Stimulated activated CD4-positive, alpha-beta T cell treated with anti-CD3 and anti-CD28 coated beads, Interleukin-2, amount 100 ng/mL, for 24 hours (primary cell): ENCODE measurements around the gene NFATC4.
"Not testable (repeated sequence)": the region's sequence is repeated elsewhere in the genome, so short reads cannot be mapped to it uniquely, and the experiment has no call there.

Source experiments
- DNase-seq, 2 donors: peaks; one replicate each; pipeline ENCODE4 v3.0.0-alpha.2; 2020

Gene NFATC4

DNA sequence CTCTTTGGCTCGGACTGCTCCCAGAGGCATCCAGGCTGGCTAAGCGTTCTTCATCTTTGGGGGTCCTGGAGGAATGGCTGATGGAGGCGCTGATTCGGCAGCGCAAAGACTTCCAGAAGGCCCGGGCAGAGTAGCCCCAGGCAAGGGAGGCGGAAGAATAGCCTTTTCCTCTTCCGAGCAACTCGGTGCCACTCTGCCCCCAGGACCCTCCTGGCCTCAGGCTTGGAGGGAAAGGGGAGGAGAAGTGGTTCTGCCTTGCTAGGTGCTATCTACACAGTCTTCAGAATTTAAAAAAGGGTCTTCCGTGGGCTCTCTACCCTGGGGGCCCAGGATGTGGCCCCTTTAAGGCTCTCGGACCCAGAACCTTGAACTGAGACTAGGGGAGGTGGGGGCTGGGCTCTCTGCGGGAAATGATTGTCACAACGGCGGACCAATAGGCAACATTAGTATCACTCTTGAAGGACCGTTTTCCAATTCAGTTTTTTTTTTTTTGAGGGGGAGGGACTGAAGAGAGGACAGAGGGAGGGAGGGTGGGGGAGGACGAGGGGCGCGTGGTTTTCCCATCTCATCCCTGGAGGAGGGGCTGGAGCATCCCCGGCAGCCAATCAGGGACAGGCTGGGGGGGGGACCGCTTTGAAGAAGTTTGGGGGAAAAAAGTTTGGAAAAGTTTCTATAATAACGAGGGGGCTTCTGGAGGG lies at the start of gene NFATC4:
Gene NFATC4 (plus strand): TSS at position 671 of the 698 bp plus-strand sequence. CDS start 157 bp downstream, outside the sequence.
- peak in 1 of 2 donors; percentile 27 for DNase-seq

DNA sequence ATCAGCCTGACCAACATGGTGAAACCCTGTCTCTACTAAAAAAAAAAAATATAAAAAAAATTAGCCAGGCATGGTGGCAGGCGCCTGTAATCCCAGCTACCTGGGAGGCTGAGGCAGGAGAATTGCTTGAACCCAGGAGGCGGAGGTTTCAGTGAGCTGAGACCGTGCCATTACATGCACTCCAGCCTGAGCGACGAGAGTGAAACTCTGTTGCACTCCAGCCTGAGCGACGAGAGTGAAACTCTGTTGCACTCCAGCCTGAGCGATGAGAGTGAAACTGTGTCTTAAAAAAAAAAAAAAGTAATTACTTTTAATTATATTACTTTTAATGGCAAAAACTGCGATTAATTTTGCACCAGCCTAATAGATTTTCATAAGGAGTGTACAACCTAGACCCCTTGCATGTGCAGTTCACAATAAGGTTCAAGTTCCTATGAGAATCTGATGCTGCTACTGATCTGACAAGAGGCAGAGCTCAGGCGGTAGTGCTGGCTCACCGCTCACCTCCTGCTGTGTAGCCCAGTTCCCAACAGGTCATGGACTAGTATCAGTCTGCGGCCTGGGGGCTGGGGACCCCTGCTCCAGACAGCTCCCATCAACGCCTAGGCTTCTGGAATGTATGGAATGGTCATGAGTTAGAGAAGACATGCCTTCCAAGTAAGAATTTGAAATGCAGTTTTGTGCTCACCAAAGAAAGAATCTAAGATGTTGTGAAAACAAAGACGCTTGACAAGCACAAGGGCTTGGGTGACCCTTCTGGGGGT lies 46.6 kb upstream of the NFATC4 start:
- DNase-seq, result no peak

DNA sequence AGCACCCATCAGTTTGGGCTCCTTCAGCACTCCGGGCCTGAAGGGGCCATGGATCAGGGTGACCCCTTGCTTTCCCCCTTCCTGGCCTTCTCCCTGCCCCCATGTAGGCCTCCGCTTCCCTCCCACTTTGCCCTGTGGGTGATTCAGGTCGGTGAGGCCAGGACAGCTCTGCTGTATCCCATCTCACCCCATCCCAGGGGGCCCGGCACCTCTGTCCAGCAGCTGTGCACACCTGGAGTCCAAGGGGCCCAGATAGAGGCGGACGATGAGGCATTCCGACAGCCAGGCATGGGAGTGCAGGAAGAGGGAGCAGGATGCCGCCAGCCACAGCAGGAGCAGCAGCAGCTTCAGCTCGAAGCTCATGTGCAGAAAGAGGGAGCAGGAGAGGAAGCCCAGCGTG lies 45.3 kb upstream of the NFATC4 start:
- no peak for DNase-seq

DNA sequence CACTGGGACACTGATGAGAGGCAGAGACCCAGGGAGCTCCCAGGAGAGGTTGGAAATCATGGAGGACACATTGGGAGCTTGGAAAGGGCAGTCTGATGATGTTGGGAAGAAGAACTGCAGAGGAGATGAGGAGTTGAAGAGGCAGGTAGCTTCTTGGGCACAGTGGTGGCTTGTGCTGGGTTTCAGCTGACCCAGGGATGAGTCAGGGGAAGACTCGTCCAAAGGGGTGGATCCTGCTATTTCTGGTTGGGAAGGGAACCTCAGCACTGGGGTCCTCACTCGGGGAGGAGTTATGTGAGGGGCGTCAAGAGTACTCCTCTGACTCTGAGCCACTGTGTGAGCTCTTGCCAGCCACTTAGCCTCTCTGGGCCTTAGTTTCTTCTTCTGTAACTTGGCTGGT lies 44.6 kb upstream of the NFATC4 start:
- no peak for DNase-seq

DNA sequence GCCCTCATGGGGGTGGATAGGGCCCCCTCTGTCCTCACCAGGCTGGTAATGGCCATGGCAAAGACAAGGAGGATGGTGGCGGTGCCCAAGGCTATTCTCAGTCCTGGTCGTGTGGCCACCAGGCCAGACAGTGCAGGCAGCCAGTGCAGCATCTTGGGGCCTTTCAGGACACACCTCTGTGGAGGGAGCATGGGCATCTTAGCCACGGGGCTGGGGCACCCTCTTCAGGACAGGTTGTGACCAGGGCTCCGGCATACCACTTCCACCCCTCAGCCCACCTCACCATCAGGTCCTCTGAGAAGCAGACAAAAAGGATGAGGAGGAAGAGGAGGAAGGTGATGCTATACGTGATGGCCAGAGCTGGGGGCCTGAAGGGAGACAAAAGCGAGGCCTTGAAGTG lies 44.0 kb upstream of the NFATC4 start:
- DNase-seq, result no peak

DNA sequence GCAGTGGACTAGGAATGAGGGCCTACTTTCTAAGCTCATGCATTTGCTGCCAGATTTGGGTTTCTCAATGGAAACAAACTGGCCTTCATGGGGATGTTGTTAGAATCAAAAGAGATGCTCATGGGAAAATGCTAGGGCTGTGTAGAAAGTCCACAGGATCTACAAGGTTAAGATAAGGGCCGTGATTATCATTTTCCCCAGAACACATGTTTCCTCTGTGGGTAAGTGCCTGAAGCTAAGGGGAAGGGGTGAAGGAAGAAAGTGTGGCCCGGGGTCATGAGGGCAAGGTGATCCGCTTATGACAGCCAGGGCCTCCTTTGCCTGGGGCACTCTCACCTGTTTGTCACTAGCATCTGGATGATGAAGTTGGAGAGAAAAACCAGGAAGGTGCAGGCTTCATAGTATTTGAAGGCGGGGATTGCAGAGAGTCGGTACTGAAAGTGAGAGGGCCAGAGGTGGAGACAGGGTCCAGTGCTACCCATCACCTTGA lies 42.9 kb upstream of the NFATC4 start:
- DNase-seq, result no peak

DNA sequence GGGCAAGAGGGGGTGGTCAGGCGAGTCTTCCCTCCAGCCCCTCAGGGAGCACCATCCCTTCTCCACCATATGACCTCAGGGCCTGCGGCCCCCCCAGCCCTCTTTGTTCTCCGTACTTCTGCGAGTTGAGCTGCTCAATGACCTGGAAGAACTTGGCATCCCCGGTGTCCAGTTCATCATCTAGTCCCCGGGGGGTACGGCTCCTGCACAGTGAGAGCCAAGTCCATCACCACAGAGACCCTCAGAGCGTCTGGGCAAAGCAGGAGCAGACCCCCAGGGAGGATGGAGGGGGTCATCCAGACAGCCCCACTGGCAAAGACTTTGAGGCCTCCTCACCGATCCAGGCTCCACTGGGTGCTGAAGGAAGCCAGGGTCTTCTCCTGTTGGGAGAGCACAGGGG lies 42.0 kb upstream of the NFATC4 start:
- DNase-seq, result no peak

DNA sequence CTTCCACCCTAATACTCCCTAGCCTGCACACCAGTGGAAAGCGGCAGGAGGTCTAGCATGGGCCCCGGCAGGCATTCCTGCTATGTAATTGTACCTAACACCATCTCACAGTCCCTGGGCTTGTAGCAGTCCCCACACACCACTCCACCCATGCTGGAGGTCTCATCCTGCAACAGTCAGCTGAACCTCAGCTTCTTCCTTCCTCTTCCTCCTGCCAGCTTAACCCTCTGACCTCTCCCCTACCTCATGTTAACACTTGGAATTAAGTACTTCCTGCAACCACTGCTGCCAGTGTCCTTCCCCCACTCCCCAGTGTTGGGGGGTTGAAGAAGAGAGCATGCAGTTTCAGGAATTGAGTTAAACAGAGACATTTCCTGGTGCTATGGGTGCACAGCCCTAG lies 40.7 kb upstream of the NFATC4 start:
- DNase-seq, result peak in 1 of 2 donors; percentile 14

DNA sequence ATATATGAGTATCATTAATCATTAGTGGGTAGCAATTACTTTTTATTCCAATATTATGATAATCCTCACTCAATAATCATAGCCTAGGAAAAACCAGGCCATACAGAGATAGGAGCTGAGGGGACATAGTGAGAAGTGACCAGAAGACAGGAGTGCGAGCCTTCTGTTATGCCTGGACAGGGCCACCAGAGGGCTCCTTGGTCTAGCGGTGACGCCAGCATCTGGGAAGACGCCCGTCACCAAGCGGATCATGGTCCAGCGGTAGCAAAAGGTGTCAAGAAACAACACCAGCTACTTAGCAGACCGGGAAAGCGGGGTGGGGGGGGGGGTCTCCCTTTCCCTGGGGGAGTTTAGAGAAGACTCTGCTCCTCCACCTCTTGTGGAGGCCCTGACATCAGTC lies 40.1 kb upstream of the NFATC4 start:
- DNase-seq, result not testable (repeated sequence)

DNA sequence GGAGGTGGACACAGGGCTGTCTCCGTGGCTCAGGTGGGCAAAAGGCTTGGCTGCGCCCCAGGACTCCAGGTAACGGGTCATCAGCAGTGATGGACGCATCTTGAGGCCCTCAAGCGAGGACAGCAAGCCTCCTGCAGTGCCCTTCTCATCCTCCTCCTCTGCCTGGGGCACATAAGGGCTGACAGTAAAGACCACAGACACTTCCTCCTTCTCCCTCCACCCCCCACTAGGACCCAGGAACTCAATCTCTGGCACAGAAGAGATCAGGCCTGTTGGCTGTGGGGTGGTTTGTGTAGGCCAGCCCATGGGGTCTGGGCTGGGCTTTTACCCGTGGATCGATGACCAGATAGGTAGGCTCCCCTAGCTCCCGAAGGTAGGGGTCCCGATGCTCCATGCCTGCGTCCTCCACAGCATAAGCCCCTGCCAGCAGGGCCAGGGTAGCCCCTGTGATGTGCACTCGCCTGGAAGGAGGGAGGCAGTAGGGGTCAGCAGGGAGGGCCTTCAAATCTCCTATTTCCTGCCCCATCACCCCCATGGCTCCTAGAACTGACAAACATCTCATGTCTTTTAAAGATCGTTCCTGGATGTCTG lies 38.8 kb upstream of the NFATC4 start:
- peak in 1 of 2 donors; percentile 16 for DNase-seq

DNA sequence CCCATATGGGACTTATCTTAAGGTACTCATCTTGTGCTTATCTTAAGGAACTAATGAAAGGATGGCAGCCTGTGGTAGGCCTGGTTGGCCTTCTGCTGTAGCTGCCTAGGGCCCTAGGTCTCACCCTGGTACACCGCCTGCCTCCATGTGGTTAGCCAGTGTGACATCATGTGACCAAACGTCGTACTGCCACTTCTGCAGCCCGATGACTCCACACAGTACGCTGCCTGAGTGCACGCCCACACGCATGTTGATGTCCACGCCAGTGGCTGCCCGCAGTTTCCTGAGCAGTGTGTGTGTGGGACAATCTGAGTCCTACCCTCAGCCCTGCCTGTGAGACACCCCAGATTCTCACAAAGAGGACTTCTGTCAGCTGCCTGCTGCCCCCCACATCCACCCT lies 38.2 kb upstream of the NFATC4 start:
- peak in 1 of 2 donors; percentile 59 for DNase-seq

DNA sequence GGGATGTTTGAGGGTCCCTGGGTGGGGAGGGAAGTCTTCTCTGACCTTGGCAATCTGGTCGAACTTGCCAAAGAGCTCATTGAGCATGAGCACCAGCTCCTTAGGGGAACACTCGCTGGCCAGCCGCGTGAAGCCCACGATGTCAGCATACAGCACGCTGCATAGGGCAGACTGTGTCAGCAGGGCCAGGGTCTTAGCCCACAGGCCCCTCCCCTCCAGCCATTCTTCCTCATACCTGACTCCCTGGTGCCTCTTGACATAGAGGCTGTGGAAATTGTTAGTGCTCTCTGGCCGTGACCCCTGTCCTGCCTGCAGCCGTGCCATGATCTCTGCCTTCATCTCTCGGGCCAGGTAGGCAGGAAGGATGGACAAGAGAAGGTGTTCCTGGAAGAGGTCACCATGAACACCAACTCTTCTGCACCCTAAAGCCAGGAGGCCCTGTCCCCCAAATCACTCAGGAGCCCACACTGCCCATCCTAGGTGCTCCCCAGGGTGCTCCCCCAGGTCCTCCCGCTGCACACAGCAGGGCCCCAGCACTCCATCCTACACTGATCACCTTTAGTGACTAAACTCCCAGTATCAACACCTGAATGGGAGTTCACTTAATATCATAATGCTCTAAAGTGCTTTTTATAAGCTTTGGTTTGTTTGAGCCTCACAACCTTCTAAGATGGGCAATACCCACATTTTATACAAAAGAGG lies 36.9 kb upstream of the NFATC4 start:
- no peak for DNase-seq

DNA sequence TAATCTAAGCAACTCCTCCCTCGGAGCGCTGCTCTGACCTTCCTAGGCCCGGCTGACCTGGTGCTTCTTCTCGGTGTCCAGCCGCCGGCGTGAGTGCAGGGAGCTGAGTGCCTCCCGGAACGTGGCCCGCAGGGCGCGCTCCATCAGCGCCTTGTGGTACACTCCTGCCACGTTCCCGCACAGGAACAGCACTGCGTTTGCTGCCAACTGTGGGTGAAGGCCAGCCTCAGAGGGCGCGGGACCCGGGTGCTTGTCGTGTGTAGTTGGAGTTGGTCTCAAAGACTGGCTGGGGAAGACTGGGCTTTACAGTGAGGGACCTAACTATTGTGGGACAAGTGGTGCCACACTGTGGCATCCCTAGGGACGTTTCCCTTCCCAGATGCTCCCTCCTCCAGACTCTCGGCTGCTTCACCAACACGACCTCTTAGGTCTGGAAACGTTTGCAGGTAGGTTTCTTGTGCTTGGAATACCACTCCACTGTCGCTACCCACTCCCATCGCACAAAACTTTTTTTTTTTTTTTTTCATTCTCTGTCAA lies 36.2 kb upstream of the NFATC4 start:
- DNase-seq, result no peak

DNA sequence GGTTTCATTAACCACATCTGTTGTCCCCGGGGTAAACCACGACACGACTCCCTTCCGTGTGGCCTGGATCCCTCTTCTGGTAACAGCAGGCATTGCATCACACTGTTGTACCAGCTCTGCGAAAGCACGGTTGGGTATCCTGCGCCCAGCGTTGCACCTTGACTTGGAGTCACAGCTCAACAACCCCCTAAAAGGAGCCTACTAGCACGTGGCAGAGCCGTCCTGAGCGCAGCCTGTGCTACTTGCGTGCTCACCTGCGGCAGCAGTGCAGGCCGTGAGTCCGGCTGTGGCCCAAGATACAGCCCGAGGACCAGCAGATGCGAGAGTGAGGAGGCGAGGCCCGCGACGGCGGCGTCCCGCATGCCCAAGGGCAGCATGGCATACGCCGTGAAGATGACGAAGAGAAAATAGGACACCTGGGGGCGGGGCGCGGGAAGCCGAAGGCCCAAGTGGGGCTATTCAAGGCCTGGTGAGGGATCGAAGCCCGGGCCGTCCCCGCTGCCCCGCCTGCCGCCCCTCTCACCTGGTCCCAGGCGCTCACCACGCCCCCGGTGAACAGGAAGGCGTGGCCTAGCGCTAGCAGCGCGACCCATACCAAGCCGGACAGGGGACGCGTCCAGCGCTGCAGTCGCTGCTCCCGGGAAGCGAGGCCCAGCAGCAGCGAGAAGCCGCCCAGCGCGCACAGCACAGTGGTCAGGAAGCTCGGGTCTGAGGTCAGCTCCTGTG lies 35.6 kb upstream of the NFATC4 start:
- DNase-seq, result peak; percentile 81 to 84

DNA sequence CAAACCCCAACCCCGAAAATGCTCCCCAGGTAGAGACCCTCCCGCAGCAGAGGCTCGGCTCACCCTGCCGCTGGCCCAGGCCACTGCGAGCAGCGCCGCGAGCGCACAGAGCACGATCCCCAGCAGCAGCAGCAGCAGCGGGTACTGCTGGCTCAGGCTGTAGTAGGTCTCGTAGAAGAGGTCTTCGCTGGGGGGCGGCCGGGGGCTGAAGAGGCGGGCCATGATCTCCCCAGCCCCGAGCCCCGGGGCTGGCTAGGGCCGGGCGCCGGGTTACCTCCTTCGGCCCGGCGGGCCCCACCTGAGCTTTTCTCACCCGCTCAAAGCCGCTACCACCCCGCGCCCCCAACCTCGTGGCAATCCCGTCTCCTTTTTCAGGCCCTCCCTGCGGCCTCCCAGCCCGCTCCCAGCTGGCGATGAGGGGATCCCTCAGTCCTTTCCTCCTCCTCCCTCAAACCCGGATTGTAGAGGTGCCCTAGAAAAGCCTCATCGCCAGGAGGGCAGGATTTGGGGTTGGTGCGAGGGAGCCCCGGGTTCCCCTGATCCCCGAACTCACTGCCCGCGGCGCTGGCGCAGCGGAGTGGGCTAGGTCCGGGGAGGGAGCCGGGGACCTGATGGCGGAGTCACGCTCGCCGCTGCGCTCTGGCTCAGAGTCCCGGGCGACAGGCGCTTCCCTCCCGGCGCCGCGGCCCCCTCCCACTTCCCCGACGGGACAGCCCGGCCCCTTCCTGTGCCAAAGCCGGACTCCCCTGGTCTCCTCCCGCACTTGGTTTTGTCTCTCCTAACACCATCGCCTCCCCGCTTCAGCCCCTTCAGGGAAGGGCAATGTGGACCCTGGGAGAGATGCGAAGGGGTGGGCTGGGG lies 33.3 kb upstream of the NFATC4 start, which contains the start of gene ADCY4:
Gene ADCY4 (minus strand): TSS at position 641 of the 861 bp plus-strand sequence. CDS start 419 bp downstream, at position 222.
- DNase-seq, result no peak

DNA sequence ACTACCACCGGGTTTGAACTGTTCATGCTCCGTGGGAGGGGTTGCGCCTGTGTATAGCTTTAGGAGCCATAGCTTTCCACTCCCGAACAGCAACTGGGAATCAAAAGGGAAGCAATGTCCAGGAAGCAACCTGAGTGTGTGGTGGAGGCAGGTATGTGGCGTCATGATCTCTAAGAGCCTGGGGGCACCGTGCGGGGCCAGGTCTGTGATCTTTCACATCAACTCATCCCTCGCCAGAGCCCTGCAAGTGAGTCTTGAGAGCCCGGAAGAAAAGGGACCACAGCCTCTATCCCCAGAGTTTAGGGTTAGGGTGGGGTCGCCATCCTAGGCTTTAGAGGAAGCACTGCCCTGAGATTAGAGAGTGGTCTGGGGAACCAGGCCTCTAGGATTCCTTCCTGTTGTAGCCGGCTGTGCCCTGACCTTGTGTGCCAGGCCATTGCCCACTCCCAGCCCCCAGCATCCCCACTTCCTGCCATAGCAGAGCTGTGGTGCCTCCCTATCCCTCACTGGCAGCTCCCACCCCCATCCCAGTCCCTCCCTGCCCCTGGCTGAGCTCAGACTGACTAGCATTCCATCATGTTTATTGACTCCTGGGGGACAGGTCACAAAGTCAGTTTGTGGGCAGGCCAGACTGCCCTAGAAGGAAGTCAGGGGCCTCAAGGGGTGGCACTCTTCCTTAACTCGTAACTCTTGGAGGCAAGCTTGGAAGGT lies 32.4 kb upstream of the NFATC4 start:
- no peak for DNase-seq

DNA sequence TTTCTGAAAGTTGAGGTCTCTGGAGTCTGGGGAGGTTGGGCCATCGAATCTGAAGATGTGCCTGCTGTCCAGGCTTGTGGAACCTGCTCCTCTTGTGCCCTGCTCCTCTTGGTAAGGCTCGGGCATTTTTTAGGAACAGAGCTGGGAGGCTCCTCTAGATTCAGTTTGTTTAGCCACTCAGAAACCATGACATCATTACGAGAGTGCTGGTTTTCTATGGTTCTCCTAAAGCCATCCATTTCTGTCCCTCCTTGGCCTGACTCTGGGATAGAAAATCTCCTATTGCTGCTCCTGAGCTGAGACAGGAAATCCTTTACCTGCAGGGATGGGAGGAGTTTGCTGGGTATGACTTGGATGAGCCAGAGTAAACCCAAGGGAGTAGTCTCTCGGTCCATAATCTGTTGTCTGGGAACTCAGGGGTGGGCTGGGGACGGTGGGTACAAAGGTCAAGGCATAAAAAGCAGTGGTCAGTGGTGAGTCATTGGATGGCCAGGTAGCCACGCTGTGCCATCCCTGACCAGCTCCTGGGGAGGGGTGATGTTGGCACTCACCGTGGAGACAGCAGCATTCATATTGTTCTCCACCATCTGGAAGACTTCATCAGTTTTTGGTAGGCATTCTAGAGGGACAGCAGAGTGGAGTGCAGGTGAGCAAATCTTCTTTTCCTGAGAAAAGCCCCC lies 30.7 kb upstream of the NFATC4 start:
- no peak for DNase-seq

DNA sequence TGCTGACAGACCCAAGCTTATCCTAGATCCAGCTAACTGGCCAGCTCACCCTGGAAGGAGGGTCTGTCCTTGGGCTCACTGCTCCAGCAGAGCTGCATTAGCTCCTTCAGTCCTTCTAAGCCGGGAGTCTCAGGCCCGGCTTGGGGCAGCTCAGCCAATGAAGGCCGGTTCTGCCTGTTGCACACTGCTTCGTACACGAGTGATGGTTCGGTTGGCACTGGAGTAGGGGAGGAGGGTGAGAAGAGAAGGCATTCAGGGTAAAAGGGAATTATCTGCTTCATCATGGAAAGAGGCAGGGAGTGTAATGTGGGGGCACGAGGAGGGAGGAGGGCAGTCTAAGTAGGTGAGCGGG lies 30.2 kb upstream of the NFATC4 start:
- no peak for DNase-seq

DNA sequence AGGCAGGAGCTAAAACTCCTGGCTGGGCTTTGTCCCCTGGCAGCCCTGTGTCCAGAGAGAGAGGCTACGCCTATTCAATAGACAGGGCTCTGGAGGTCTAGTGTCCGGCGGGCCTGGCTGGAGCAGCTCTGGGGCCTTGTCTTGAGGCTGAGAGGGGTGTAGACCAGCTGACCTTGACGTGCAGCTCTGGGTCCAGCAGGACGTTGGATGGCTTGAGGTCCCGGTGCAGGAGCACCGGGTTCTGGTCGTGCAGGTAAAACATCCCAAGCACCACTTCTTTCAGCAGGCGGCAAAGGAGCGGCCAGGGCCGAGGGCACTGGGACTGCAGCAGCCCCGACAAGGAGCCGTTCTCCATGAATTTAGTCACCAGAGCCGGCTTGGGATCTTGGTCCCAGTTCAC lies 29.1 kb upstream of the NFATC4 start:
- no peak for DNase-seq
